Brain microvascular endothelial cell (primary cell): ENCODE measurements around the gene CCDC167.

Source experiments
- DNase-seq: peaks from one replicate; pipeline ENCODE4 v3.0.0-alpha.2; 2020
- H3K27ac ChIP-seq: fragments of 250-450 bp; sonication (Bioruptor Pico); 2 replicates; pipeline ENCODE4 v1.5.1; 2020; ENCODE audit warnings: mild to moderate bottlenecking, moderate library complexity
- H3K27me3 ChIP-seq: fragments of 250-450 bp; sonication (Bioruptor Pico); replicated peaks from 2 replicates; pipeline ENCODE4 v1.5.1; 2020; ENCODE audit warnings: mild to moderate bottlenecking
- H3K36me3 ChIP-seq: fragments of 250-450 bp; sonication (Bioruptor Pico); replicated peaks from 2 replicates; pipeline ENCODE4 v1.5.1; 2020; ENCODE audit warnings: mild to moderate bottlenecking
- H3K4me3 ChIP-seq: 2 replicates; pipeline ENCODE4 v1.5.1; 2011; ENCODE audit warnings: low read depth, mild to moderate bottlenecking, control low read depth, low read length, moderate library complexity
- in situ Hi-C: cut with HindIII; loops from 2 replicates; pipeline ENCODE4 v1.10.0; 2017; ENCODE audit warnings: low sequenced_read_pairs, low pct_ligation_motif_present
- TF ChIP-seq, protein P1 (sequence below): IDR thresholded peaks from 2 replicates; pipeline ENCODE4 v1.5.1; 2011; ENCODE audit warnings: low read depth, mild to moderate bottlenecking, moderate library complexity, low read length, control low read depth, inconsistent platforms; ENCODE audit errors: missing control alignments

The CCDC167 gene

DNA sequence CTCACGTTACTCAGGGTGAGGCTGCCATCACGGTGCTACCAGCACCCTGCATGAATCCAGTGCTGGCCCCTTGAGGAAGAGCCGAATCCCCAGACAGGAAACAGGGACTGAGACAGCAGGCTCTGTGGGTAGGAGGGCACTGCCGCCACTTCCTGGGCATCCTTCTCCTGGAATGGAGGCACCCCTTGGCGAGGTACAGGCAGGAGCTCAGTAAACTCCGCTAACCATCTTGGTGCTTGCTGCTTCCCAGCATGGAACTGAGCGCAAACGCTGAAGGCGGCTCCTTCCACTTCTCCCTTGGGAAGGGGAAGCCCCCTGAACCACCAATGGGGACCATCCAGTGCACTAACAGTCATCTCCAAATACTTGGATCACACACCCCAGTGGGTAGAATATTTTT, 13.5 kb upstream of the CCDC167 start:
- in situ Hi-C loops, result no loop called here
- TF ChIP-seq, protein P1, sequence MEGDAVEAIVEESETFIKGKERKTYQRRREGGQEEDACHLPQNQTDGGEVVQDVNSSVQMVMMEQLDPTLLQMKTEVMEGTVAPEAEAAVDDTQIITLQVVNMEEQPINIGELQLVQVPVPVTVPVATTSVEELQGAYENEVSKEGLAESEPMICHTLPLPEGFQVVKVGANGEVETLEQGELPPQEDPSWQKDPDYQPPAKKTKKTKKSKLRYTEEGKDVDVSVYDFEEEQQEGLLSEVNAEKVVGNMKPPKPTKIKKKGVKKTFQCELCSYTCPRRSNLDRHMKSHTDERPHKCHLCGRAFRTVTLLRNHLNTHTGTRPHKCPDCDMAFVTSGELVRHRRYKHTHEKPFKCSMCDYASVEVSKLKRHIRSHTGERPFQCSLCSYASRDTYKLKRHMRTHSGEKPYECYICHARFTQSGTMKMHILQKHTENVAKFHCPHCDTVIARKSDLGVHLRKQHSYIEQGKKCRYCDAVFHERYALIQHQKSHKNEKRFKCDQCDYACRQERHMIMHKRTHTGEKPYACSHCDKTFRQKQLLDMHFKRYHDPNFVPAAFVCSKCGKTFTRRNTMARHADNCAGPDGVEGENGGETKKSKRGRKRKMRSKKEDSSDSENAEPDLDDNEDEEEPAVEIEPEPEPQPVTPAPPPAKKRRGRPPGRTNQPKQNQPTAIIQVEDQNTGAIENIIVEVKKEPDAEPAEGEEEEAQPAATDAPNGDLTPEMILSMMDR, result no peak
- no peak for DNase-seq
- Histone ChIP-seq H3K27me3 (peaks cover 15% of the 10 kb centered on the region), H3K27ac (no peak overlapping the region), H3K4me3 (no peak overlapping the region), H3K36me3 (no peaks in the 10 kb centered on the region)

DNA sequence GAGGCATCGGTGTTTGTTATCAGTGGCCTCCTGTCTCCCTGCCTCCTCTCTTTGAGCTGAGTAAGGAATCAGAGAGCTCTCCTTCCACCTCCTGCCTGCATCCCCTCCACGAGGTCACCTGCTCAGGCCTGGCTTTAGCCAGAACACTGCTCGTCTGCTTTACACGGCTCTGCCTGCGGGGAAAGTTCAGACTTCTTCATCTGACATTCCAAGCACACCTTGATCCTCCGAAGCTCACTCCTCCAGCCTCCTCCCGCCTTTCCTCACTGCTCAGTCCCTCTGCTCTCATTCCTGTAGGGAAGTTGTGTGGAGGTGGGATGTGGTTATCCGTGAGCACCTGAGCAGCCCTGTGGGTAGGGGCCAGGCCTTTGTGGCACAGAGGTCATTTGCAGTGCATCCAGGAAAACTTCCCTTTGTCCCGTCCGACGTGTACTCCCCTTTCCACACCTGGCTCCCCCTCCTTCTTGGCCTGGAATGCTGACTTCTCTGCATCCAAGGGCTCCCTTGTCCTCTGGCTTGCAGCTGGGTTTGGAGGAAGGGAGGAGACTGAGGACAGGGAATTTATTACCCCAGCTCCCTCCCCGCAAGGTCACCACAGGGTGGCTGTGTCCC, 12.8 kb upstream of the CCDC167 start:
- H3K27ac ChIP-seq, result no peak overlapping the region
- no peaks in the 10 kb centered on the region for H3K36me3 ChIP-seq
- TF ChIP-seq, protein P1, result no peak
- no peak for DNase-seq
- H3K27me3 ChIP-seq, result peaks cover 15% of the 10 kb centered on the region
- H3K4me3 ChIP-seq, result no peak overlapping the region
- in situ Hi-C loops, result no loop called here

DNA sequence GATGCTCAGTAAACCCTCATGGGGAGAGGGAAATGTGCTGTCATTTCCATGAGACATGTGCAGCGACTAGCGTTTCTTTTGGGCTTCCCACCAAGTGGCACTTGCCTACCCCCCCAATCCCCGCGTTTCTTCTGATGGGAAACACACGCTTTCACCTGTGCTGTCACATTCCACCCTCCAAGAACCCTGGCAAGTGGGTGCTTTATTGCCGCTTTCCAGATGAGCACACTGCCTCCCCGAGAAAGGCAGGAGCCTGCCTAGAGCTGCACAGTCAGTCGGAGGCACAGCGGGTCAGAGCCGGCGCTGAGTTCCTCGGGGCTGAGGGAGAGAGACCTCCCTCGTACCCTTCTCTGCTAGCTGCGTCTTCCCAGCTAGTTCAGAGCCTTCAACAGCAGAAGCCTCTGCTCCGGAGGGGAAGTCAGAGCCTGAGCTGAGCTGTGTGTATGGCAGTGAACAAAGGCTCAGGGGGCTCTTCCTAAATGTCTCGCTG, 12.3 kb upstream of the CCDC167 start:
- DNase-seq, result no peak
- Histone ChIP-seq H3K27ac (no peak overlapping the region), H3K4me3 (no peak overlapping the region), H3K36me3 (no peaks in the 10 kb centered on the region), H3K27me3 (peaks cover 15% of the 10 kb centered on the region)
- TF ChIP-seq, protein P1, result no peak
- in situ Hi-C loops, result no loop called here

DNA sequence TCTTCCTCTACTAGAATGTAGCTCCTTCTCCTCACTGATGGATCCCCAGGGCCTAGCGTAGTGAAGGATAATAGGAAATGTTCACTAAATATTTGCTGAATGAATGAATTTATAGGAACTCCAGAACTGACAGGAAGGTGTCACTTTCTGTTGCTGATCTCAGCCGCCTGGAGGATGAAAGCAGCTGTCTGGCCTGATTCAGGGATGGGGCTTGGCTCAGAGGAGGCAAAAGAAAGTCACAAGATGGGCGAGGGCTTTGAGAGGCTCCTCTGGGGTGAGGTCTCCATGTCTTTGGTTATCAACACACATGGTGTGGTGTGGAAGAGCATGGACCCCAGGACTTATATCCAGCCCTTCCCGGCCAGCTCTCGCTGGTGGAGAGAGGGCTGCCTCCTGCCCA, 11.5 kb upstream of the CCDC167 start:
- in situ Hi-C loops, result no loop called here
- H3K27me3 ChIP-seq, result peaks cover 15% of the 10 kb centered on the region

DNA sequence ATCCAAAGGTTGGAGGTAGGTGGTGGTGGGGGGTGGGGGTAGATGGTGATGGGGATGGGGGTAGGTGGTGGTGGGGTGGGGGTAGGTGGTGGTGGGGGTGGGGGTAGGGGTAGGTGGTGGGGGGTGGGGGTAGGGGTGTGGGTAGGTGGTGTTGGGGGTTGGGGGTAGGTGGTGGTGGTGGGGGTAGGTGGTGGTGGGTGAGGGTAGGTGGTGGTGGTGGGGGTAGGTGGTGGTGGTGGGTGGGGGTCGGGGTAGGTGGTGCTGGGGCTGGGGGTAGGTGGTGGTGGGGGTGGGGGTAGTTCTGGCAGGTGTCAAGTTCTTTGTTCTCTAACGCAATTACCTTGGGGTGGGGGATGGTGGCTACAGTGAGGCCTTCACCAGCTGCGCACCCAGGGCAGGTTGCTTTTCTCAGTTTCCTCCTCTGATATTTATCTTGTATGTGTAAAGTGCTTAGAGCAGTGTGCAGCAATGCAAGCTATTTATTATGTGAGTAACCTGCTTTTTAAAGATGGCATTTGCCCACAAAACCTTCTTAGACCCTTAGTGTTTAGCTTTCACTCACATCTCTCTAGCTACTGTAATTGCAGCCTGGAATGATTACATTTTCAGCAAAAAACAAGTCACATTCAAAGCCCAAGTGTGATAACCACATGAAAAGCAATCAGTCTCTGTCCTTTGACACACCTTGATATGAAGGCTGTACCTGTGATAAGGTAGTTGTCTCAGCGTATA, 8.2 kb upstream of the CCDC167 start:
- DNase-seq, result no peak
- TF ChIP-seq, protein P1, result no peak
- H3K27me3 ChIP-seq, result peaks cover 15% of the 10 kb centered on the region

More for the DNA sequence above, 11.5 kb upstream of the CCDC167 start:
- Histone ChIP-seq H3K36me3 (no peaks in the 10 kb centered on the region), H3K4me3 (no peak overlapping the region), H3K27ac (no peak overlapping the region)
- DNase-seq, result no peak
- TF ChIP-seq, protein P1, result no peak

More for the DNA sequence above, 8.2 kb upstream of the CCDC167 start:
- no peak overlapping the region for H3K4me3 ChIP-seq
- H3K36me3 ChIP-seq, result no peaks in the 10 kb centered on the region
- H3K27ac ChIP-seq, result no peak overlapping the region
- in situ Hi-C loops, result no loop called here
